GM13976 (cell line): Measurements from ENCODE around the gene ZNF569.
A peak's percentile ranks its signal among the peaks of the same experiment; 100 is the strongest.
"Not testable (repeated sequence)": the region's sequence is repeated elsewhere in the genome, so short reads cannot be mapped to it uniquely, and the experiment has no call there.

Source experiments
- DNase-seq: peaks from one replicate; pipeline ENCODE4 v3.0.0; 2012; ENCODE audit warnings: low spot score
- in situ Hi-C: fragments of 300-500 bp; cut with MboI; formaldehyde crosslinking; loops from one replicate; pipeline ENCODE4 v1.12.0; 2022; ENCODE audit warnings: low sequenced_read_pairs, mixed read lengths, inconsistent platforms; ENCODE audit not compliant: unreplicated experiment
- TF ChIP-seq, protein P1 (sequence below): IDR thresholded peaks from 2 replicates; pipeline ENCODE4 v1.5.1; 2012; ENCODE audit warnings: borderline replicate concordance, mild to moderate bottlenecking; ENCODE audit not compliant: insufficient read depth; ENCODE audit errors: extremely low read depth, missing control alignments, control extremely low read depth

The ZNF569 gene

DNA sequence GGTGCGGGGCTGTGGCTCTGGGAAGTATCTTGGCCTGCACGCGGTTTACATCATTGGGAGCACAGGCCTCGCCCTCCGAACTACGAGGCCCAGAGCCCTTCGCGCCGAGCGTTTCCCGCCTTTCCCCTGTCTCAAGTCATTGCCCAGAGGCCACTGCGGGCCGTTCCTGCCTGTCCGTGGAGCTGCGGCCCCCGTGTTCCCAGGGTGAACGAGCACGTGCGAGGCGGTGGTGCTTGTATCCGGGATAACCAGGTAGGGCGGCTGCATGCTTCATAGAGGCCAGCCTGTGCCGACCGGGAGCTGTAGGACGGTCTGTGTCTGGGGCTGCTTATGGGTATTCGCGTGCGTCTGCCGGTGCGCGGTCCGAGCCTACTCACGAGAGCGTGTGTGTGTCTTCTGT is 63.8 kb downstream of the ZNF569 start:
- no peak for DNase-seq
- TF ChIP-seq, protein P1, sequence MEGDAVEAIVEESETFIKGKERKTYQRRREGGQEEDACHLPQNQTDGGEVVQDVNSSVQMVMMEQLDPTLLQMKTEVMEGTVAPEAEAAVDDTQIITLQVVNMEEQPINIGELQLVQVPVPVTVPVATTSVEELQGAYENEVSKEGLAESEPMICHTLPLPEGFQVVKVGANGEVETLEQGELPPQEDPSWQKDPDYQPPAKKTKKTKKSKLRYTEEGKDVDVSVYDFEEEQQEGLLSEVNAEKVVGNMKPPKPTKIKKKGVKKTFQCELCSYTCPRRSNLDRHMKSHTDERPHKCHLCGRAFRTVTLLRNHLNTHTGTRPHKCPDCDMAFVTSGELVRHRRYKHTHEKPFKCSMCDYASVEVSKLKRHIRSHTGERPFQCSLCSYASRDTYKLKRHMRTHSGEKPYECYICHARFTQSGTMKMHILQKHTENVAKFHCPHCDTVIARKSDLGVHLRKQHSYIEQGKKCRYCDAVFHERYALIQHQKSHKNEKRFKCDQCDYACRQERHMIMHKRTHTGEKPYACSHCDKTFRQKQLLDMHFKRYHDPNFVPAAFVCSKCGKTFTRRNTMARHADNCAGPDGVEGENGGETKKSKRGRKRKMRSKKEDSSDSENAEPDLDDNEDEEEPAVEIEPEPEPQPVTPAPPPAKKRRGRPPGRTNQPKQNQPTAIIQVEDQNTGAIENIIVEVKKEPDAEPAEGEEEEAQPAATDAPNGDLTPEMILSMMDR = no peak
- in situ Hi-C loops = no loop called here

DNA sequence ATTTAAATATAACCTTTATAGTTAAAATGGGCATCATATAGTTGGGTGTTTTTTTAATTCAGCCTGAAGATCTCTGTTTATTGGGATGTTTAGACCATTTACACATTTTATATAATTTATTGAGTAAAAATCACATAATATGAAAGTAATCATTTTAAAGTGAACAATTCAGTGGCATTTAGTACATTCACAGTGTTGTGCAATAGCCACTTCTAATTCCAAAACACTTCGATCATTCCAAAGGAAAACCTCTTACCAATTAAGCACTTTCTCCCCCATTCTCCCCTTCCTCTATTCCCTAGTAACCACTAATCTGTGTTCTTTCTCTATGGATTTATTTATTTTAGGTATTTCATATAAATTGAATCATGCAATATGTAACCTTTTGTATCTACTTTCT is 66.2 kb downstream of the ZNF569 start:
- no peak for DNase-seq
- TF ChIP-seq, protein P1 = no peak
- in situ Hi-C loops = no loop called here

DNA sequence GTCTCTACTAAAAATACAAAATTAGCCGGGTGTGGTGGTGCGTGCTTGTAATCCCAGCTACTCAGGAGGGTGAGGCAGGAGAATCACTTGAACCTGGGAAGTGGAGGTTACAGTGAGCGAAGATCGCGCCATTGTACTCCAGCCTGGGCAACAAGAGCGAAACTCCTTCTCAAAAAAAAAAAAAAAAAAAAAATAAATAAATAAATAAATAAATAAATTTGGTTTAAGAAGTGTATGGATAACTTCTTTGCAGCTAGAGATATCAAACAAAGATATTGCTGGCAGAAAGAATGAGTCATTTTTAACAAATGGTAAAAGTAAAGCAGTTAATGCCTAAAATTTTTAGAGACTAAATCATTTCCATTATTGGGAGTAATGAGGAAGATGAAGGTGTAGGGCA is 75.8 kb downstream of the ZNF569 start:
- DNase-seq, in situ Hi-C loops: not testable (repeated sequence)

DNA sequence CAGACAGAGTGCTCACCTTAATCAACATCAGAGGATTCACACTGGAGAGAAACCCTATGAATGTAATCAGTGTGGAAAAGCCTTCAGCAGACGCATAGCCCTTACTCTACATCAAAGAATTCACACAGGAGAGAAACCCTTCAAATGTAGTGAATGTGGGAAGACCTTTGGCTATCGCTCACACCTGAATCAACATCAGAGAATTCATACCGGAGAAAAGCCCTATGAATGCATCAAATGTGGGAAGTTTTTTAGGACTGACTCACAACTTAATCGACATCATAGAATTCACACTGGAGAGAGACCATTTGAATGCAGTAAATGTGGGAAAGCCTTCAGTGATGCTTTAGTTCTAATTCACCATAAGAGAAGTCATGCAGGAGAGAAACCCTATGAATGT is 78.0 kb downstream of the ZNF569 start:
- TF ChIP-seq, protein P1 = no peak
- DNase-seq = no peak
- in situ Hi-C loops = no loop called here

DNA sequence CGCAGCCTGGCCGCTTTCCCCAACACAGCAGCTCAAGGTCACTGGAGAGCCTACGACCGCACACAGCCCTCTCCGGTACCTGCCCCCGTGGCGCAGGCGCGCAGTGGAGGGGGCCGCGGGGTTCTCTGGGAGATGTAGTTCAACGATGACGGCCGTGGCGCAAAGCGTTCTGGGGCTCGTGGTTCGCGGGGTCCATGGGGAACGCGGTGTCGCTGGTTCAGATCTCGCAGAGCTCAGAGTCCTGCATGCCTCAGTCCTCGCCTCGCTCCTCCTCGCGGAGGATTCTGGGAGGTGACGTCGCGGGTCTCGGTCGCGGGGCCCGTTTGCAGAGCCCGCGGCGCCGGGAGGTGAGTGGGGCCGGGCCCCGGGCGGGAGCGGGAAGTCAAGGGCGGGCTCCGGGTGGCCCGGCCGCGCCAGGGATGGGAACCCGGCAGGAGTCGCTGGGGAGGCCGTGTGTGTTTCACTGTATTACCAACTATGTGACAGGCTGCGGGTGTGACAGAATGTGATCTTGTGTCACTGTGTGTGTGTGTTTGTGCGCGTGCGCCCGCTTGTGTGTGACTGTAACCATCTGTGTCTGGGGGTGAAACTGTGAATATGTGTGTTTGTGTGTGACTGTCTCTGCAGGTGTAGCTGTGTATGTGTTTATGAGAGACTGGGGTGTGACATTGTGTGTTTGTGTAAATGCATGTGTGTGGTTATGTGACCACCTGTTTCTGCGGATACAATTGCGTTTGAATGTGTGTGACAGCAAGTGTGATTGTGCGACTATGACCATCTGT is 96.2 kb downstream of the ZNF569 start, which contains the start of gene ZNF527:
Gene ZNF527, plus strand, starts transcription at position 220 of the 782 bp plus-strand sequence. CDS start 3,100 bp downstream, outside the sequence.
- in situ Hi-C loops = no loop called here
- DNase-seq = peak; percentile 96
- TF ChIP-seq, protein P1 = no peak

DNA sequence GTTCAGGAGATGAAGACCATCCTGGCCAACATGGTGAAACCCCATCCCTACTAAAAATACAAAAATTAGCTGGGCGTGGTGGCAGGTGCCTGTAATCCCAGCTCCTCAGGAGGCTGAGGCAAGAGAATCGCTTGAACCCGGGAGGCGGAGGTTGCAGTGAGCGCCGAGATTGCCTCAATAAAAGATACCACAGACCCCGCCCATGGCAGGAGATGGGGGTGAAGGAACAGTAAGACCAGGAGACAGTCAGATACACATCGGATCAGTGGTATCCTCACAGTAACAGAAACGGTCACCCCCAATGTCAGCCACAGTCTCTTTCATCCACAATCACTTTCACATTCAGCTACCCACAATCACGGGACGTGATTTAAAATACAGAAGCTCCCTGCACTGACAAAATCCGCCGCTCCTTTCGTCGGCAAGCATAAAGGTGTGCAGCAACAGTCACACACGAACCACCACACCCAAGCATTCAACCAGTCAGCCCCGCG is 96.8 kb downstream of the ZNF569 start:
- DNase-seq, in situ Hi-C loops: not testable (repeated sequence)

DNA sequence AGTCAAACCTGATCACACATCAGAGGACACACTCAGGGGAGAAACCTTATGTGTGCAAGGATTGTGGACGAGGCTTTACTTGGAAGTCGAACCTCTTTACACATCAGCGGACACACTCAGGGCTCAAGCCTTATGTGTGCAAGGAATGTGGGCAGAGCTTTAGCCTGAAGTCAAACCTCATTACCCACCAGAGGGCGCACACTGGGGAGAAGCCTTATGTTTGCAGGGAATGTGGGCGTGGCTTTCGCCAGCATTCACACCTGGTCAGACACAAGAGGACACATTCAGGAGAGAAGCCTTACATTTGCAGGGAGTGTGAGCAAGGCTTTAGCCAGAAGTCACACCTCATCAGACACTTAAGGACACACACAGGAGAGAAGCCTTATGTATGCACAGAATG is 104.5 kb downstream of the ZNF569 start:
- TF ChIP-seq, protein P1 = no peak
- DNase-seq = no peak
- in situ Hi-C loops = no loop called here
